Cardiac fibroblast (primary cell): ENCODE data around the gene STAU1.
"Not testable (repeated sequence)": the region's sequence is repeated elsewhere in the genome, so short reads cannot be mapped to it uniquely, and the experiment has no call there.

Experiments
- DNase-seq, 2 donors: peaks; one replicate each; pipeline versions ENCODE4 v3.0.0 to v3.0.0-alpha.2; 2010; ENCODE audit warnings: low read depth in 2 of 2
- H3K4me3 ChIP-seq, 2 donors: replicated peaks in 1 of 2; 1 replicate in 1 of 2; 2 replicates in 1 of 2; pipeline ENCODE4 v1.5.1; 2011; ENCODE audit warnings: low read depth in 2 of 2, low read length in 2 of 2, mild to moderate bottlenecking in 2 of 2, moderate library complexity in 1 of 2
- TF ChIP-seq, protein P1 (sequence below): IDR thresholded peaks from one replicate; pipeline ENCODE4 v1.5.1; 2011; ENCODE audit warnings: low read depth, mild to moderate bottlenecking, low read length, inconsistent platforms

Gene STAU1

GRCh38 chr20:49185071-49185761, 2.9 kb downstream of the STAU1 start:
- TF ChIP-seq, protein P1, sequence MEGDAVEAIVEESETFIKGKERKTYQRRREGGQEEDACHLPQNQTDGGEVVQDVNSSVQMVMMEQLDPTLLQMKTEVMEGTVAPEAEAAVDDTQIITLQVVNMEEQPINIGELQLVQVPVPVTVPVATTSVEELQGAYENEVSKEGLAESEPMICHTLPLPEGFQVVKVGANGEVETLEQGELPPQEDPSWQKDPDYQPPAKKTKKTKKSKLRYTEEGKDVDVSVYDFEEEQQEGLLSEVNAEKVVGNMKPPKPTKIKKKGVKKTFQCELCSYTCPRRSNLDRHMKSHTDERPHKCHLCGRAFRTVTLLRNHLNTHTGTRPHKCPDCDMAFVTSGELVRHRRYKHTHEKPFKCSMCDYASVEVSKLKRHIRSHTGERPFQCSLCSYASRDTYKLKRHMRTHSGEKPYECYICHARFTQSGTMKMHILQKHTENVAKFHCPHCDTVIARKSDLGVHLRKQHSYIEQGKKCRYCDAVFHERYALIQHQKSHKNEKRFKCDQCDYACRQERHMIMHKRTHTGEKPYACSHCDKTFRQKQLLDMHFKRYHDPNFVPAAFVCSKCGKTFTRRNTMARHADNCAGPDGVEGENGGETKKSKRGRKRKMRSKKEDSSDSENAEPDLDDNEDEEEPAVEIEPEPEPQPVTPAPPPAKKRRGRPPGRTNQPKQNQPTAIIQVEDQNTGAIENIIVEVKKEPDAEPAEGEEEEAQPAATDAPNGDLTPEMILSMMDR: no peak
- no peak for DNase-seq

GRCh38 chr20:49184691-49185070, 3.5 kb downstream of the STAU1 start:
- H3K4me3 ChIP-seq: no peak overlapping the region
- TF ChIP-seq, protein P1: no peak
- DNase-seq: no peak

More at GRCh38 chr20:49185071-49185761, 2.9 kb downstream of the STAU1 start:
- H3K4me3 ChIP-seq: no peak overlapping the region

DNA sequence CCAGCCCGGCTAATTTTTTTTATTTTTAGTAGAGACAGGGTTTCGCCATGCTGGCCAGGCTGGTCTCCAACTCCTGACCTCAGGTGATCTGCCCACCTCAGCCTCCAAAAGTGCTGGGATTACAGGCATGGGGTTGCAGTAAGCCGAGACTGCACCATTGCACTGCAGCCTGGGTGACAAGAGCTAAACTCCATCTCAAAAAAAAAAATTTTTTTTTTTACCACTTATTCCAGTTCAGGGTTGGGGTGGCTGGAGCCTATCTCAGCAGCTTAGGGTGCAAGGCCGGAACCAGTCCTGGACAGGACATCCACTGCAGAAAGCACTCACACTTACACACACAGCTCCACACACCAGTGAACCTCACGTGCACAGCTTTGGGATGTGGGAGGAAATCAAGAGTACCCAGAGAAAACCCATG, 4.0 kb downstream of the STAU1 start:
- not testable (repeated sequence) for H3K4me3 ChIP-seq, DNase-seq

DNA sequence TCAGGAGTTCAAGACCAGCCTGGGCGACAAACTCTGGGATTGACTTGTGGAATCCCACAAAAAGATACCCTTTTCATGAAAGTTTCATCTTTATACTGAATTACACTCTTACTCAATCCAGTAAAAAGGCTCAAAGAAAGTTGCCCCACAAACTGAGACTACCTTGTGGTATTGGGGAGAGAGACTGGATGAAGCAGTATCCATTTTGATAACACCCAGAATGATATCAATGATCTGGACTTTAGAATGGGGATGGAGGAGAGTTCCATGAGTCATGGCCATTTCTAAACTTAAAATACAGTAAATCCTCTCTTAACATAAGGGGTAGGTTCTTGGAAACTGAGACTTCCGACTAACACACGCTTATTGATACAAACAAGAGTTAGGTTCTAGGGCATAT, 4.7 kb downstream of the STAU1 start:
- no peak overlapping the region for H3K4me3 ChIP-seq
- TF ChIP-seq, protein P1: no peak
- no peak for DNase-seq

DNA sequence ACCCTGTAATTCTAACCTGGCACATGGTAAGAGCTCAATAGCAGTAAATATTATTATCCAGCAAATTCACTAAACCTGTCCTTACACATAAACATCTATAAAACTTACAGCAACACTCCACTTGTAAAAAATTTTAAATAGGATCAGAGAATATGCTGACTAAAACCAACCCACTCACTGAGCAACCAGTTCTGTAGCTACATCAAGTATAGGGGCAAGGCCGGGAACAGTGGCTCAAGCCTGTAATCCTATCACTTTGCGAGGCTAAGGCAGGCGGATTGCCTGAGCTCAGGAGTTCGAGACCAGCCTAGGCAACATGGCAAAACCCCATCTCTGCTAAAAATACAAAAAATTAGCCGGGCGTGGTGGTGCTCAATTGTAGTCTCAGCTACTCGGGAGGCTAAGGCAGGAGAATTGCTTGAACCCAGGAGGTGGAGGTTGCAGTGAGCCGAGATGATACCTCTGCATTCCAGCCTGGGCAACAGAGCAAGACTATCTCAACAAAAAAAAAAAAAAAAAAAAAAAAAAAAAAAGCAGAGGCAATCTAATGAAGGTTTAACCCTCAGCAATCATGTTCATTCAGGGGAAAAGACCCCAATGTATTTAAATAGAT, 6.8 kb downstream of the STAU1 start:
- TF ChIP-seq, protein P1: no peak
- H3K4me3 ChIP-seq: no peak overlapping the region
- no peak for DNase-seq

GRCh38 chr20:49179368-49180277, 8.5 kb downstream of the STAU1 start:
- DNase-seq: no peak
- H3K4me3 ChIP-seq: no peak overlapping the region
- TF ChIP-seq, protein P1: no peak

- no peak overlapping the region for H3K4me3 ChIP-seq
- DNase-seq: no peak
- TF ChIP-seq, protein P1: no peak
Observed at GRCh38 chr20:49174183-49174582, 14.0 kb downstream of the STAU1 start.
